ENCODE results near the gene IL16. TPM values are rescaled to one million over a fixed set of nuclear protein-coding genes. Genes with fewer than 3 reads are reported as not detected.

Gene IL16
- total RNA-seq, 1 donor from 2014 or later = 0.79 TPM

GRCh38 chr15:81349271-81349670 is 152.6 kb downstream of the IL16 start:
- FAIRE-seq = no peak
- TF ChIP-seq CTCF (IDR thresholded peaks at IDR 0.05; ENCODE audit: insufficient read depth, low read length, severe bottlenecking) = no peak
- no peak overlapping the region for H3K4me3 ChIP-seq (ENCODE audit: low read depth, low read length)
- H3K36me3 ChIP-seq (ENCODE audit: control insufficient read depth, insufficient read depth, low read length) = no peaks in the 10 kb centered on the region
- no peaks in the 10 kb centered on the region for H3K27me3 ChIP-seq (ENCODE audit: control insufficient read depth, insufficient read depth, low read length)
- DNase-seq (ENCODE audit: low read depth) = no peak

- Histone ChIP-seq H3K4me3 (ENCODE audit: low read depth, low read length) (no peak overlapping the region), H3K27me3 (ENCODE audit: control insufficient read depth, insufficient read depth, low read length) (no peaks in the 10 kb centered on the region), H3K36me3 (ENCODE audit: control insufficient read depth, insufficient read depth, low read length) (no peaks in the 10 kb centered on the region)
- no peak for DNase-seq (ENCODE audit: low read depth)
- no peak for TF ChIP-seq CTCF (IDR thresholded peaks at IDR 0.05; ENCODE audit: insufficient read depth, low read length, severe bottlenecking)
- no peak for FAIRE-seq
Measured at GRCh38 chr15:81351651-81352050, 155.0 kb downstream of the IL16 start.

- DNase-seq (ENCODE audit: low read depth) (no peak), FAIRE-seq (no peak)
- Histone ChIP-seq H3K27me3 (ENCODE audit: control insufficient read depth, insufficient read depth, low read length) (no peaks in the 10 kb centered on the region), H3K4me3 (ENCODE audit: low read depth, low read length) (no peak overlapping the region), H3K36me3 (ENCODE audit: control insufficient read depth, insufficient read depth, low read length) (no peaks in the 10 kb centered on the region)
- no peak for TF ChIP-seq CTCF (IDR thresholded peaks at IDR 0.05; ENCODE audit: insufficient read depth, low read length, severe bottlenecking)
Measured at GRCh38 chr15:81356252-81356651, 159.6 kb downstream of the IL16 start.

GRCh38 chr15:81357180-81357686 is 160.6 kb downstream of the IL16 start:
- TF ChIP-seq CTCF (IDR thresholded peaks at IDR 0.05; ENCODE audit: insufficient read depth, low read length, severe bottlenecking) = no peak
- no peak for DNase-seq (ENCODE audit: low read depth)
- Histone ChIP-seq H3K4me3 (ENCODE audit: low read depth, low read length) (no peak overlapping the region), H3K27me3 (ENCODE audit: control insufficient read depth, insufficient read depth, low read length) (no peaks in the 10 kb centered on the region), H3K36me3 (ENCODE audit: control insufficient read depth, insufficient read depth, low read length) (no peaks in the 10 kb centered on the region)
- FAIRE-seq = no peak

GRCh38 chr15:81358248-81358647 is 161.6 kb downstream of the IL16 start:
- FAIRE-seq (no peak), DNase-seq (ENCODE audit: low read depth) (no peak)
- no peak overlapping the region for H3K4me3 ChIP-seq (ENCODE audit: low read depth, low read length)
- no peaks in the 10 kb centered on the region for H3K36me3 ChIP-seq (ENCODE audit: control insufficient read depth, insufficient read depth, low read length)
- H3K27me3 ChIP-seq (ENCODE audit: control insufficient read depth, insufficient read depth, low read length) = no peaks in the 10 kb centered on the region
- TF ChIP-seq CTCF (IDR thresholded peaks at IDR 0.05; ENCODE audit: insufficient read depth, low read length, severe bottlenecking) = no peak

GRCh38 chr15:81360491-81360890 is 163.8 kb downstream of the IL16 start:
- no peak overlapping the region for H3K4me3 ChIP-seq (ENCODE audit: low read depth, low read length)
- H3K36me3 ChIP-seq (ENCODE audit: control insufficient read depth, insufficient read depth, low read length) = no peaks in the 10 kb centered on the region
- TF ChIP-seq CTCF (IDR thresholded peaks at IDR 0.05; ENCODE audit: insufficient read depth, low read length, severe bottlenecking) = no peak
- no peaks in the 10 kb centered on the region for H3K27me3 ChIP-seq (ENCODE audit: control insufficient read depth, insufficient read depth, low read length)
- DNase-seq (ENCODE audit: low read depth) = no peak
- no peak for FAIRE-seq

Data from bronchial epithelial cell (primary cell).